Measurements from ENCODE around the gene PLCE1. TPM values are rescaled to one million over a fixed set of nuclear protein-coding genes. Genes with fewer than 3 reads are reported as not detected.

PLCE1 gene
- total and polyA plus RNA-seq, 2 donors (not counting 3 experiments of a cell fraction or from before 2014, with no cell fraction given): 0.01 to 0.04 TPM

- FAIRE-seq: no peak
- H3K9ac ChIP-seq (replicated peaks; ENCODE audit: extremely low read depth, insufficient read depth, low read length): no peak overlapping the region
- H3K4me3 ChIP-seq (replicated peaks in 1 of 3; ENCODE audit: insufficient read depth in 1 of 3, low read depth in 1 of 3, low read length in 3 of 3): no peak overlapping the region
- POLR2A ChIA-PET: no interaction called here
- intact Hi-C loops (cut with micrococcal nuclease) (no loop called here), dilution Hi-C loops (cut with MboI; ENCODE audit: extremely low pct_ligation_motif_present, low sequenced_read_pairs) (no loop called here)
- no peaks in the 10 kb centered on the region for H3K9me3 ChIP-seq (replicated peaks; ENCODE audit: control insufficient read depth, insufficient read depth, low read length)
- no peak for TF ChIP-seq JUN (IDR thresholded peaks at IDR 0.05; ENCODE audit: borderline replicate concordance, insufficient read depth, insufficient read length, low read depth)
- no peak for TF ChIP-seq CTCF (IDR thresholded peaks at IDR 0.05; ENCODE audit: extremely low read depth in 1 of 2, insufficient read depth in 1 of 2, low read depth in 1 of 2, low read length in 2 of 2)
- TF ChIP-seq POLR2AphosphoS5 (IDR thresholded peaks at IDR 0.05; ENCODE audit: insufficient read depth, low read depth, low read length): no peak
- TF ChIP-seq MAX (IDR thresholded peaks at IDR 0.05; ENCODE audit: insufficient read depth, insufficient read length): no peak
- TF ChIP-seq POLR2A (IDR thresholded peaks at IDR 0.05; ENCODE audit: low read depth, low read length): no peak
- no peak overlapping the region for H3K27ac ChIP-seq (ENCODE audit: insufficient read depth, low read depth, low read length)
- no peaks in the 10 kb centered on the region for H3K36me3 ChIP-seq (ENCODE audit: control insufficient read depth in 2 of 2, extremely low read depth in 1 of 2, insufficient read depth in 2 of 2, low read length in 2 of 2)
- no peaks in the 10 kb centered on the region for H4K20me1 ChIP-seq (replicated peaks; ENCODE audit: control insufficient read depth, extremely low read depth, insufficient read depth, low read length)
- no peak for DNase-seq (ENCODE audit: low read depth, low spot score)
- no peak overlapping the region for H2AFZ ChIP-seq (ENCODE audit: low read depth, low read length)
- no TSS peak for BruUV-seq (replicated peaks)
- H3K79me2 ChIP-seq (ENCODE audit: control insufficient read depth, insufficient read depth, low read length): no peaks in the 10 kb centered on the region
- CTCF ChIA-PET: no interaction called here
- no peaks in the 10 kb centered on the region for H3K9me1 ChIP-seq (replicated peaks; ENCODE audit: control insufficient read depth, extremely low read depth, insufficient read depth, low read length)
- no peak overlapping the region for H3K4me2 ChIP-seq (ENCODE audit: insufficient read depth, low read length)
- H3K4me1 ChIP-seq (ENCODE audit: control insufficient read depth, extremely low read depth, insufficient read depth, low read length): no peaks in the 10 kb centered on the region
- H3K27me3 ChIP-seq (ENCODE audit: control insufficient read depth in 2 of 2, insufficient read depth in 2 of 2, low read length in 2 of 2): no peaks in the 10 kb centered on the region
Observed at GRCh38 chr10:93951905-93952304, 41.8 kb upstream of the PLCE1 start.

GRCh38 chr10:93954299-93954698 lies 39.4 kb upstream of the PLCE1 start:
- no peak for DNase-seq (ENCODE audit: low read depth, low spot score)
- no peak overlapping the region for H3K27ac ChIP-seq (ENCODE audit: insufficient read depth, low read depth, low read length)
- no TSS peak for BruUV-seq (replicated peaks)

More at GRCh38 chr10:93954299-93954698, 39.4 kb upstream of the PLCE1 start:
- no peak overlapping the region for H2AFZ ChIP-seq (ENCODE audit: low read depth, low read length)
- intact Hi-C loops (cut with micrococcal nuclease) (no loop called here), dilution Hi-C loops (cut with MboI; ENCODE audit: extremely low pct_ligation_motif_present, low sequenced_read_pairs) (no loop called here)
- no peak overlapping the region for H3K4me3 ChIP-seq (replicated peaks in 1 of 3; ENCODE audit: insufficient read depth in 1 of 3, low read depth in 1 of 3, low read length in 3 of 3)
- no peak overlapping the region for H3K9ac ChIP-seq (replicated peaks; ENCODE audit: extremely low read depth, insufficient read depth, low read length)
- ChIA-PET POLR2A (no interaction called here), CTCF (interaction anchor here (1.2 kb wide), 2 partner anchors 10 to 21 kb away, joined by 4 to 7 read pairs; no protein-coding TSS in a partner anchor)
- H3K9me3 ChIP-seq (replicated peaks; ENCODE audit: control insufficient read depth, insufficient read depth, low read length): no peaks in the 10 kb centered on the region
- no peaks in the 10 kb centered on the region for H3K27me3 ChIP-seq (ENCODE audit: control insufficient read depth in 2 of 2, insufficient read depth in 2 of 2, low read length in 2 of 2)
- H3K9me1 ChIP-seq (replicated peaks; ENCODE audit: control insufficient read depth, extremely low read depth, insufficient read depth, low read length): no peaks in the 10 kb centered on the region
- no peaks in the 10 kb centered on the region for H3K79me2 ChIP-seq (ENCODE audit: control insufficient read depth, insufficient read depth, low read length)
- no peaks in the 10 kb centered on the region for H3K4me1 ChIP-seq (ENCODE audit: control insufficient read depth, extremely low read depth, insufficient read depth, low read length)
- no peak for TF ChIP-seq FOS (IDR thresholded peaks at IDR 0.05; ENCODE audit: borderline replicate concordance, insufficient read depth, low read length)
- no peak for TF ChIP-seq POLR2A (IDR thresholded peaks at IDR 0.05; ENCODE audit: low read depth, low read length)
- TF ChIP-seq GATA2 (IDR thresholded peaks at IDR 0.05; ENCODE audit: insufficient read depth, insufficient read length, low read depth, low read length): no peak
- no peak for TF ChIP-seq CTCF (IDR thresholded peaks at IDR 0.05; ENCODE audit: extremely low read depth in 1 of 2, insufficient read depth in 1 of 2, low read depth in 1 of 2, low read length in 2 of 2)
- no peak for TF ChIP-seq JUN (IDR thresholded peaks at IDR 0.05; ENCODE audit: borderline replicate concordance, insufficient read depth, insufficient read length, low read depth)
- TF ChIP-seq POLR2AphosphoS5 (IDR thresholded peaks at IDR 0.05; ENCODE audit: insufficient read depth, low read depth, low read length): no peak
- TF ChIP-seq MAX (IDR thresholded peaks at IDR 0.05; ENCODE audit: insufficient read depth, insufficient read length): no peak
- no peak for TF ChIP-seq EZH2 (IDR thresholded peaks at IDR 0.05; ENCODE audit: borderline replicate concordance, low read depth, low read length, severe bottlenecking)
- TF ChIP-seq MYC (IDR thresholded peaks at IDR 0.05; ENCODE audit: low read depth, low read length): no peak
- H3K36me3 ChIP-seq (ENCODE audit: control insufficient read depth in 2 of 2, extremely low read depth in 1 of 2, insufficient read depth in 2 of 2, low read length in 2 of 2): no peaks in the 10 kb centered on the region
- H3K4me2 ChIP-seq (ENCODE audit: insufficient read depth, low read length): no peak overlapping the region
- H4K20me1 ChIP-seq (replicated peaks; ENCODE audit: control insufficient read depth, extremely low read depth, insufficient read depth, low read length): no peaks in the 10 kb centered on the region
- no peak for FAIRE-seq

Measured in endothelial cell of umbilical vein (primary cell).